H1 (cell line): ENCODE measurements around the gene ABHD18. TPM values are rescaled to one million over a fixed set of nuclear protein-coding genes. Genes with fewer than 3 reads are reported as not detected.

Source experiments
- ATF2 ChIP-seq: IDR thresholded peaks from 2 replicates; pipeline ENCODE4 v1.6.1; 2012; ENCODE audit warnings: low read length, inconsistent platforms
- BRCA1 ChIP-seq: IDR thresholded peaks from 2 replicates; pipeline ENCODE4 v1.6.1; 2012; ENCODE audit warnings: low read depth, low read length, improper control_type of control experiment
- EZH2 ChIP-seq: fragments of 200-600 bp; sonication (generic); IDR thresholded peaks from 2 replicates; pipeline ENCODE4 v1.7.1; 2012; ENCODE audit warnings: low read depth, mild to moderate bottlenecking, moderate library complexity, low read length, inconsistent platforms; ENCODE audit not compliant: severe bottlenecking
- FOSL1 ChIP-seq: IDR thresholded peaks from 2 replicates; pipeline ENCODE4 v1.6.1; 2011; ENCODE audit warnings: mild to moderate bottlenecking, low read depth, low read length, moderate library complexity; ENCODE audit not compliant: insufficient read depth
- SRF ChIP-seq: IDR thresholded peaks from 2 replicates; pipeline ENCODE4 v1.6.1; 2011; ENCODE audit warnings: mild to moderate bottlenecking, low read depth, low read length, moderate library complexity
- polyA plus RNA-seq, 7 experiments: library from polyadenylated mRNA; depleted of rRNA in 3 of 7; stranded (reverse) in 5 of 7; unstranded in 2 of 7; fragments of >200 nt in 5 of 7; fragments of 200-250 nt in 2 of 7; gene quantifications; 1 replicate in 5 of 7; 2 replicates in 1 of 7; 4 replicates in 1 of 7; pipeline versions ENCODE4 v1.2.1 to v1.2.3, GENCODE V29; 2011 to 2013; ENCODE audit warnings: missing spikeins in 2 of 7, mixed read lengths in 2 of 7
- total RNA-seq: library from RNA; stranded (reverse); fragmentation: NEBNext Ultra II Directional; extraction: Animal tissue kit (Norgen Biotek cat#: 25700); gene quantifications from 2 replicates; pipeline ENCODE4 v1.2.1, GENCODE V29; 2021

ABHD18 gene
- total and polyA plus RNA-seq, 2 of the 8 experiments (the other 6 are each of a cell fraction or from before 2014, with no cell fraction given) = 2.7 to 17.0 TPM

- no peak for TF ChIP-seq EZH2
- TF ChIP-seq ATF2 = no peak
- TF ChIP-seq BRCA1 = no peak
- TF ChIP-seq FOSL1 = no peak
- TF ChIP-seq SRF = no peak
- TF ChIP-seq, all 59 proteins: peak for 0
Measured at GRCh38 chr4:128029907-128030306, 64.7 kb downstream of the ABHD18 start (continued).
